Smooth muscle cell (in vitro differentiated cells): ENCODE results near the gene PHF8. TPM values are rescaled to one million over a fixed set of nuclear protein-coding genes. Genes with fewer than 3 reads are reported as not detected.
A peak's percentile ranks its signal among the peaks of the same experiment; 100 is the strongest.

Experiments used
- DNase-seq: peaks from one replicate; lab custom pipeline; 2025; ENCODE audit not compliant: unreplicated experiment; lab: John Stamatoyannopoulos, UW
- H2AFZ ChIP-seq: fragments of 200-600 bp; sonication (generic); 2 replicates; pipeline ENCODE4 v1.6.0; 2016; ENCODE audit warnings: antibody characterized with exemption, low read depth, mild to moderate bottlenecking
- H3F3A ChIP-seq: fragments of 200-600 bp; sonication (generic); 2 replicates; pipeline ENCODE4 v1.6.0; 2017; ENCODE audit warnings: antibody characterized with exemption, low read depth
- H3K27ac ChIP-seq: fragments of 200-600 bp; sonication (generic); 2 replicates; pipeline ENCODE4 v1.5.1; 2016; ENCODE audit warnings: low read depth, mild to moderate bottlenecking
- H3K27me3 ChIP-seq: fragments of 200-600 bp; sonication (generic); 2 replicates; pipeline ENCODE4 v1.6.1; 2016; ENCODE audit warnings: low read depth, mild to moderate bottlenecking
- H3K36me3 ChIP-seq: fragments of 200-600 bp; sonication (generic); 2 replicates; pipeline ENCODE4 v1.5.1; 2016; ENCODE audit warnings: low read depth
- H3K4me1 ChIP-seq: fragments of 200-600 bp; sonication (generic); 2 replicates; pipeline ENCODE4 v1.5.1; 2016; ENCODE audit warnings: low read depth
- H3K4me2 ChIP-seq: fragments of 200-600 bp; sonication (generic); 2 replicates; pipeline ENCODE4 v1.6.0; 2016; ENCODE audit warnings: mild to moderate bottlenecking
- H3K4me3 ChIP-seq: fragments of 200-600 bp; sonication (generic); 2 replicates; pipeline ENCODE4 v1.5.1; 2016; ENCODE audit warnings: mild to moderate bottlenecking
- H3K79me2 ChIP-seq: fragments of 200-600 bp; sonication (generic); 2 replicates; pipeline ENCODE4 v1.6.0; 2016; ENCODE audit warnings: low read depth, mild to moderate bottlenecking
- H3K9ac ChIP-seq: fragments of 200-600 bp; sonication (generic); 2 replicates; pipeline ENCODE4 v1.6.0; 2016; ENCODE audit warnings: low read depth
- H3K9me3 ChIP-seq: fragments of 200-600 bp; sonication (generic); replicated peaks from 2 replicates; pipeline ENCODE4 v1.5.1; 2016; ENCODE audit warnings: low read depth
- H4K20me1 ChIP-seq: fragments of 200-600 bp; sonication (generic); 2 replicates; pipeline ENCODE4 v1.6.0; 2016; ENCODE audit warnings: low read depth
- whole genome bisulfite sequencing: methylation state at CpG from one replicate; pipeline ENCODE4 v1.1.7; 2016; ENCODE audit warnings: low lambda C conversion rate; 5-methylcytosine and 5-hydroxymethylcytosine counted together
- polyA plus RNA-seq: library from polyadenylated mRNA; unstranded; fragments of >200 nt; fragmentation: Nextera tagmentation; extraction: Ambion mirVana; gene quantifications from 2 replicates; pipeline ENCODE4 v1.2.1, GENCODE V29; 2016
- total RNA-seq: library from RNA; depleted of rRNA; stranded (reverse); fragments of >200 nt; gene quantifications from 2 replicates; pipeline ENCODE4 v1.2.3, GENCODE V29; 2014
- TF ChIP-seq, protein P1 (sequence below): fragments of 200-600 bp; sonication (generic); IDR thresholded peaks from 2 replicates; pipeline ENCODE4 v1.5.1; 2017; ENCODE audit warnings: borderline replicate concordance, mild to moderate bottlenecking, antibody characterized with exemption; ENCODE audit not compliant: insufficient read depth, poor library complexity, severe bottlenecking

Gene PHF8
- total and polyA plus RNA-seq, 2 experiments from 2014 or later, result 9.0 to 10.5 TPM

DNA sequence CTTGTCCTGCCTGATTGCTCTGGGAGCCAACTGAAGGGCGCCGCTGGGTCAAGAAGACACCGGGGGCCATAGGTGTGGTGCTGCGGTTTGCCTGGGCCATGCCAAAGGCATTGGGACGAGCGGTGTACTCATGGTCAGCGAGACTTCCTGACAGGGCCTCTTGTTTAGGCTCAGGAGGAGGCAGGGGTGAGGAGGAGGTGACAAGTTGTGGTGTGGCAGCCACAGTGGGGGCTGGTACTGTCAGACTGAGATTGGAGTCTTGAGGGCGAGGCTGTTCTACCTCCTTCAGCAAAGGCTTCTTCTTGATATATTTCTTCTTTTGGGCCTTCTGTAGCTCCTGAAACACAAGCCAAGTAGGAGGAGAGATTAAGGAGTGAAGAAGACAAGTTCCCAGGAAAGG, 104.1 kb downstream of the PHF8 start:
- no peaks in the 10 kb centered on the region for H4K20me1 ChIP-seq
- H3K9ac ChIP-seq, result no peak overlapping the region
- no peak overlapping the region for H2AFZ ChIP-seq
- no peaks in the 10 kb centered on the region for H3F3A ChIP-seq
- TF ChIP-seq, protein P1, sequence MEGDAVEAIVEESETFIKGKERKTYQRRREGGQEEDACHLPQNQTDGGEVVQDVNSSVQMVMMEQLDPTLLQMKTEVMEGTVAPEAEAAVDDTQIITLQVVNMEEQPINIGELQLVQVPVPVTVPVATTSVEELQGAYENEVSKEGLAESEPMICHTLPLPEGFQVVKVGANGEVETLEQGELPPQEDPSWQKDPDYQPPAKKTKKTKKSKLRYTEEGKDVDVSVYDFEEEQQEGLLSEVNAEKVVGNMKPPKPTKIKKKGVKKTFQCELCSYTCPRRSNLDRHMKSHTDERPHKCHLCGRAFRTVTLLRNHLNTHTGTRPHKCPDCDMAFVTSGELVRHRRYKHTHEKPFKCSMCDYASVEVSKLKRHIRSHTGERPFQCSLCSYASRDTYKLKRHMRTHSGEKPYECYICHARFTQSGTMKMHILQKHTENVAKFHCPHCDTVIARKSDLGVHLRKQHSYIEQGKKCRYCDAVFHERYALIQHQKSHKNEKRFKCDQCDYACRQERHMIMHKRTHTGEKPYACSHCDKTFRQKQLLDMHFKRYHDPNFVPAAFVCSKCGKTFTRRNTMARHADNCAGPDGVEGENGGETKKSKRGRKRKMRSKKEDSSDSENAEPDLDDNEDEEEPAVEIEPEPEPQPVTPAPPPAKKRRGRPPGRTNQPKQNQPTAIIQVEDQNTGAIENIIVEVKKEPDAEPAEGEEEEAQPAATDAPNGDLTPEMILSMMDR, result no peak
- H3K4me3 ChIP-seq, result no peak overlapping the region
- WGBS, result 82% methylated on average over 8 of the region's 8 CpGs
- no peaks in the 10 kb centered on the region for H3K79me2 ChIP-seq
- DNase-seq, result no peak
- H3K27me3 ChIP-seq, result no peaks in the 10 kb centered on the region
- no peaks in the 10 kb centered on the region for H3K4me1 ChIP-seq
- no peaks in the 10 kb centered on the region for H3K36me3 ChIP-seq
- H3K4me2 ChIP-seq, result no peak overlapping the region
- H3K27ac ChIP-seq, result no peak overlapping the region
- H3K9me3 ChIP-seq, result no peaks in the 10 kb centered on the region

- WGBS, result 94% methylated on average over 3 of the region's 3 CpGs
- H3K36me3 ChIP-seq, result no peaks in the 10 kb centered on the region
- no peak overlapping the region for H3K4me2 ChIP-seq
- H3K27me3 ChIP-seq, result no peaks in the 10 kb centered on the region
- no peaks in the 10 kb centered on the region for H3K9me3 ChIP-seq
- no peak for DNase-seq
- no peak overlapping the region for H2AFZ ChIP-seq
- H3K27ac ChIP-seq, result no peak overlapping the region
- H3K4me3 ChIP-seq, result no peak overlapping the region
- no peaks in the 10 kb centered on the region for H3K4me1 ChIP-seq
- H4K20me1 ChIP-seq, result no peaks in the 10 kb centered on the region
- no peaks in the 10 kb centered on the region for H3K79me2 ChIP-seq
- H3F3A ChIP-seq, result no peaks in the 10 kb centered on the region
- TF ChIP-seq, protein P1, result no peak
- H3K9ac ChIP-seq, result no peak overlapping the region
Observed at GRCh38 chrX:53939127-53939526, 105.1 kb downstream of the PHF8 start.

DNA sequence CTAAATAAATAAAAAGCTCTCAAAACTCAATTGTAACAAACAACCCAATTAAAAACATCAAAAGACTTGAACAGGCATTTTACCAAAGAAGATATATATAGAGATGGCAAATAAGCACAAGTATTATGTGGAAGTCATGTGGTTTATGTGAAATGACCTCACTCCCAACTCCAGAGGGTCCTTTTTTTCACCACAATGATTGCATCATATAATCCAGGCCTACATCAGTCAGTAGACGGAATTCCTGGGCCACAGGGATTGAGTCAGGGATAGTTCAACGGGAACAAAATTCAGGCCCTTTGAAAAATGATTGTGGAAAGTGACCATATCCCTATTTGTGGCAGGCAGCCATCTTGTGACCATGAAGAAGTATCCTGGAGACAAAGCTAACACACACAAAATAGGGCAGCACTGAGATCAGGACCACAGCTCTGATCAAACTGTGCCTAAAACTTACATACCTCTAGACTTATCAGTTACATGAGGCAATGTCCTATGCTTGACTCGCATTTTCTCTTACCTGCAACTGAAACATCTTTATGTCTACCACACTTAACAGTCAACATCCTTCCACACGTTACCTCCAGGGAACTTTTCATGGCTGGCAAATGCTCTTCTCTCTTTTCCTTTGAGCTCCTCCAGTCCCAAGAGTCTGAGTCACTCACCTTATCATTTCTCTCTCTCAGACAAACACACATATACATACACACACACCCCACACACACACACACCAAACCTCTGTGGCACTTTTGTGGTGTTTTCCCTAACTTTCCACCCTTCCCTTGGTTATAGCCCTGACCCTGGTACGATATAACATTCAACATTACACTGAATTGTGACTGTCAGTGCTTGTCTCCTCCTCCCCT, 113.5 kb downstream of the PHF8 start:
- Histone ChIP-seq H3K4me3 (no peak overlapping the region), H3K27ac (peak overlapping the region; percentile 91), H3K9me3 (no peaks in the 10 kb centered on the region), H3K27me3 (no peaks in the 10 kb centered on the region), H3K36me3 (no peaks in the 10 kb centered on the region), H3K9ac (peak overlapping the region; percentile 68), H3K4me1 (no peaks in the 10 kb centered on the region), H3F3A (no peaks in the 10 kb centered on the region), H3K4me2 (no peak overlapping the region), H3K79me2 (no peaks in the 10 kb centered on the region), H4K20me1 (no peaks in the 10 kb centered on the region), H2AFZ (no peak overlapping the region)
- WGBS, result 46% methylated on average over 5 of the region's 5 CpGs
- TF ChIP-seq, protein P1, result no peak
- no peak for DNase-seq

DNA sequence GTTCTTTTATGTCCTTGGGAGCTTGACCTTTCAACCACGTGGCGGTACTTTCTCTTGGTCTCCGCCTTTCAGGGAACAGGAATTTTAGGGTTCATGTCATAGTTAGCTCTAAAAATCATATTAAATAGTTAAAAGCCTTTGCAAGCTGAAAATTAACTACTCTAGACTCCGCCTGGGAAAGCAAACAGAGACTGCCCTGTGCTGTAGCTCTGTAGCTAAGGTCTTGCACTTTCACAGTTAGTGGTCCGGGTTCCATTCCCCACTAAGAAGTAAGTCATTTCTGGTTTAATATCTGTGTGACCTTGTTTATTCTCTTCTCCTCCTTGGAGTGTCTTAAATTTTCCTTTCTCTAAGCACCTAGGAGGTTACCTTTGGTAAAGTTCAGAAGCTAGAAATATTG, 118.2 kb downstream of the PHF8 start:
- Histone ChIP-seq H3K4me3 (no peak overlapping the region), H2AFZ (no peak overlapping the region), H3K4me2 (no peak overlapping the region), H3K36me3 (no peaks in the 10 kb centered on the region), H3K9me3 (no peaks in the 10 kb centered on the region), H3F3A (no peaks in the 10 kb centered on the region), H3K9ac (no peak overlapping the region), H3K27me3 (no peaks in the 10 kb centered on the region), H4K20me1 (no peaks in the 10 kb centered on the region), H3K4me1 (no peaks in the 10 kb centered on the region), H3K79me2 (no peaks in the 10 kb centered on the region), H3K27ac (no peak overlapping the region)
- DNase-seq, result no peak
- TF ChIP-seq, protein P1, result no peak
- WGBS, result 87% methylated on average over 5 of the region's 5 CpGs
